Fibroblast of lung (primary cell): ENCODE results near the gene LANCL3. TPM values are rescaled to one million over a fixed set of nuclear protein-coding genes. Genes with fewer than 3 reads are reported as not detected.
A peak's percentile ranks its signal among the peaks of the same experiment; 100 is the strongest.

Source experiments
- DNase-seq, 2 donors: peaks; one replicate each; pipeline versions ENCODE4 v3.0.0 to v3.0.0-alpha.2; 2010; ENCODE audit warnings: low read depth in 2 of 2
- H2AFZ ChIP-seq: 2 replicates; pipeline ENCODE4 v1.5.1; 2012; ENCODE audit warnings: low read length, control low read depth, inconsistent platforms
- H3K27ac ChIP-seq: 2 replicates; pipeline ENCODE4 v1.5.1; 2011; ENCODE audit warnings: low read length, control low read depth; ENCODE audit not compliant: insufficient read depth
- H3K27me3 ChIP-seq: 2 replicates; pipeline ENCODE4 v1.5.1; 2011; ENCODE audit warnings: mild to moderate bottlenecking, low read length; ENCODE audit not compliant: control insufficient read depth, insufficient read depth
- H3K36me3 ChIP-seq: 2 replicates; pipeline ENCODE4 v1.5.1; 2011; ENCODE audit warnings: low read length; ENCODE audit not compliant: control insufficient read depth, insufficient read depth
- H3K4me1 ChIP-seq: 2 replicates; pipeline ENCODE4 v1.5.1; 2011; ENCODE audit warnings: low read length; ENCODE audit not compliant: control insufficient read depth, insufficient read depth; ENCODE audit errors: extremely low read depth
- H3K4me2 ChIP-seq: 2 replicates; pipeline ENCODE4 v1.5.1; 2011; ENCODE audit warnings: low read length, control low read depth; ENCODE audit not compliant: insufficient read depth; ENCODE audit errors: extremely low read depth
- H3K4me3 ChIP-seq, 4 experiments: fragments of 200-600 bp in 1 of 4; sonication (generic) in 1 of 4; replicated peaks in 1 of 4; 2 replicates each; pipeline ENCODE4 v1.5.1; 2011 to 2016; ENCODE audit warnings: low read length in 4 of 4, low read depth in 3 of 4, mild to moderate bottlenecking in 3 of 4, control low read depth in 2 of 4, inconsistent platforms in 1 of 4, mixed read lengths in 1 of 4; ENCODE audit not compliant: insufficient read depth in 1 of 4; ENCODE audit errors: control extremely low read depth in 1 of 4
- H3K79me2 ChIP-seq: 2 replicates; pipeline ENCODE4 v1.5.1; 2012; ENCODE audit warnings: mild to moderate bottlenecking, low read length, inconsistent platforms; ENCODE audit not compliant: control insufficient read depth, insufficient read depth
- H3K9ac ChIP-seq: 2 replicates; pipeline ENCODE4 v1.5.1; 2011; ENCODE audit warnings: mild to moderate bottlenecking, low read length, control low read depth; ENCODE audit not compliant: insufficient read depth
- H3K9me3 ChIP-seq: 2 replicates; pipeline ENCODE4 v1.5.1; 2012; ENCODE audit warnings: low read depth, low read length; ENCODE audit not compliant: control insufficient read depth, insufficient read depth
- H4K20me1 ChIP-seq: 2 replicates; pipeline ENCODE4 v1.5.1; 2011; ENCODE audit warnings: low read length; ENCODE audit not compliant: control insufficient read depth, insufficient read depth; ENCODE audit errors: extremely low read depth
- EZH2 ChIP-seq: IDR thresholded peaks from 2 replicates; pipeline ENCODE4 v1.5.1; 2012; ENCODE audit warnings: low read length, control low read depth, mild to moderate bottlenecking; ENCODE audit errors: missing control alignments
- polyA plus RNA-seq, 2 donors: library from polyadenylated mRNA; depleted of rRNA in 1 of 2; stranded (reverse) in 1 of 2; unstranded in 1 of 2; fragments of >200 nt; gene quantifications; 2 replicates each; pipeline ENCODE4 v1.2.1, GENCODE V29; 2011 to 2012; ENCODE audit warnings: missing spikeins in 1 of 2
- total RNA-seq: library from RNA; depleted of rRNA; stranded (reverse); fragments of >200 nt; gene quantifications from 2 replicates; pipeline ENCODE4 v1.2.1, GENCODE V29; 2014
- TF ChIP-seq, protein P1 (sequence below), 2 donors: IDR thresholded peaks in 1 of 2; conservative IDR thresholded peaks in 1 of 2; 1 replicate in 1 of 2; 2 replicates in 1 of 2; pipeline ENCODE4 v1.5.1; 2011 to 2012; ENCODE audit warnings: low read length in 2 of 2, control low read depth in 1 of 2, inconsistent platforms in 1 of 2, low read depth in 1 of 2, mild to moderate bottlenecking in 1 of 2

The LANCL3 gene
- total and polyA plus RNA-seq, 2 donors (not counting 1 experiment from before 2014, with no cell fraction given): under 0.01 to 0.02 TPM

DNA sequence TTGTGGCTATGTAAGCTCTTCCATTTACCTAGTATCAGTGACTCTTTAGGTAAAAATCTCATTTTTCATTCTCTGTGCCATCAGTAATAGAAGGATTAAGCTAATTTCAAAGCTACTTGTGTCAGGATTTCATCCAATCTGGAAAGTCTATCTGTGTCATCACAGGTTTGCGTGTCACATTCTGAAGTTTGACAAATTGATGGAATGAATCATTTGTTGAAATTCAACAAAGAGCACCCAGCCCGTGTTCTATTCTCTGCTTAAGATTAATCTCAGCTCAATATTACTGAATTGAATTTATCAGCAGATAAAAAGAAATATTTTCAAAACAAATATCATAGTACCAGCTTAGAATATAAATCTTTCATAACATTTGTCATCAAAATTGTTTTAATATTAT, 35.8 kb downstream of the LANCL3 start:
- Histone ChIP-seq H2AFZ (no peak overlapping the region), H3K9me3 (no peaks in the 10 kb centered on the region), H3K79me2 (no peaks in the 10 kb centered on the region), H3K9ac (no peak overlapping the region), H3K27ac (no peak overlapping the region), H3K36me3 (no peaks in the 10 kb centered on the region), H4K20me1 (no peaks in the 10 kb centered on the region), H3K4me3 (no peak overlapping the region), H3K27me3 (no peaks in the 10 kb centered on the region), H3K4me1 (no peaks in the 10 kb centered on the region), H3K4me2 (no peak overlapping the region)
- TF ChIP-seq EZH2: no peak
- TF ChIP-seq, protein P1, sequence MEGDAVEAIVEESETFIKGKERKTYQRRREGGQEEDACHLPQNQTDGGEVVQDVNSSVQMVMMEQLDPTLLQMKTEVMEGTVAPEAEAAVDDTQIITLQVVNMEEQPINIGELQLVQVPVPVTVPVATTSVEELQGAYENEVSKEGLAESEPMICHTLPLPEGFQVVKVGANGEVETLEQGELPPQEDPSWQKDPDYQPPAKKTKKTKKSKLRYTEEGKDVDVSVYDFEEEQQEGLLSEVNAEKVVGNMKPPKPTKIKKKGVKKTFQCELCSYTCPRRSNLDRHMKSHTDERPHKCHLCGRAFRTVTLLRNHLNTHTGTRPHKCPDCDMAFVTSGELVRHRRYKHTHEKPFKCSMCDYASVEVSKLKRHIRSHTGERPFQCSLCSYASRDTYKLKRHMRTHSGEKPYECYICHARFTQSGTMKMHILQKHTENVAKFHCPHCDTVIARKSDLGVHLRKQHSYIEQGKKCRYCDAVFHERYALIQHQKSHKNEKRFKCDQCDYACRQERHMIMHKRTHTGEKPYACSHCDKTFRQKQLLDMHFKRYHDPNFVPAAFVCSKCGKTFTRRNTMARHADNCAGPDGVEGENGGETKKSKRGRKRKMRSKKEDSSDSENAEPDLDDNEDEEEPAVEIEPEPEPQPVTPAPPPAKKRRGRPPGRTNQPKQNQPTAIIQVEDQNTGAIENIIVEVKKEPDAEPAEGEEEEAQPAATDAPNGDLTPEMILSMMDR (conservative IDR thresholded peaks at IDR 0.05 in 1 of 2, IDR thresholded peaks at IDR 0.05 in 1 of 2; ENCODE audit: low read depth in 1 of 2, low read length in 2 of 2): no peak
- peak in 1 of 2 donors; percentile 1 for DNase-seq

DNA sequence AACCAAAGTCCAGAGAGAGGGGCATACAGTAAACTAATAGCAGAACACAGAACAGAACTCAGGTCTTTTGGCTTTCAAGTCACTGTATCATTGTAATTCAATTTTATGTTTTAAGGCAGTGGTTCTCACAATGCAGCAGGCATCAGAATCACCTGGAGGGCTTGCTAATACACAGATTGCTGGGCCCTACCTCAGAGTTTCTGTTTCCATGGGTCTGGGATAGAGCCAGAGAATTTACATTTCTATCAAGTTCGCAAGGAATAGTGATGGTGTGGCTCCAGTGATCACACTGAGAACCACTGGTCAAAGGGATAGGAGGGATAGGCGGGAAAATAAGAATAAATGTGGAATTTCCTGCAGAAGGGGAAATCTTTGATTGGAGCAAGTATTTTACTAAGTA, 36.7 kb downstream of the LANCL3 start:
- Histone ChIP-seq H3K79me2 (no peaks in the 10 kb centered on the region), H3K9me3 (no peaks in the 10 kb centered on the region), H4K20me1 (no peaks in the 10 kb centered on the region), H3K4me1 (no peaks in the 10 kb centered on the region), H3K9ac (no peak overlapping the region), H3K4me2 (no peak overlapping the region), H3K4me3 (no peak overlapping the region), H3K27me3 (no peaks in the 10 kb centered on the region), H3K36me3 (no peaks in the 10 kb centered on the region), H3K27ac (no peak overlapping the region), H2AFZ (no peak overlapping the region)
- TF ChIP-seq EZH2: no peak
- TF ChIP-seq, protein P1 (conservative IDR thresholded peaks at IDR 0.05 in 1 of 2, IDR thresholded peaks at IDR 0.05 in 1 of 2; ENCODE audit: low read depth in 1 of 2, low read length in 2 of 2): no peak
- no peak for DNase-seq

DNA sequence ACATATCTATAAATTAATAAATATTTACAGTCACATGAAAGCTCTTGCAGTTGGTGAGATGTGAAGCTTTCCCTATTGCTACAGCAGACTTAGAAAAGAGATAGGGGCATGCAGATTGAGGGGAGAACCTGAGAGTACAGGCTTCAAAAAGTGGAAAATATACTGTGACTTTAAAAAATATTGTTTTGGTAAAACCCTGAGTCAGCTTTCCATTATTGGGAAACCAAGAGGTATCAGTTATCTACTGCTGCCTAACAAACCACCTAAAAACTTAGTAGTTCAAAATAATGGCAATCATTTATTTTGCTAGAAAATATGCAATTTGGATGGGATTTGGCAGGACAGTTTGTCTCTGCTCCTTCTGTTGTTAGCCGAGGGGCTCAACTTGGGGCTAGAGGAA, 38.3 kb downstream of the LANCL3 start:
- Histone ChIP-seq H3K36me3 (no peaks in the 10 kb centered on the region), H3K27me3 (no peaks in the 10 kb centered on the region), H4K20me1 (no peaks in the 10 kb centered on the region), H3K4me3 (no peak overlapping the region), H2AFZ (no peak overlapping the region), H3K79me2 (no peaks in the 10 kb centered on the region), H3K9me3 (no peaks in the 10 kb centered on the region), H3K9ac (no peak overlapping the region), H3K4me1 (no peaks in the 10 kb centered on the region), H3K27ac (no peak overlapping the region), H3K4me2 (no peak overlapping the region)
- DNase-seq: no peak
- TF ChIP-seq, protein P1 (conservative IDR thresholded peaks at IDR 0.05 in 1 of 2, IDR thresholded peaks at IDR 0.05 in 1 of 2; ENCODE audit: low read depth in 1 of 2, low read length in 2 of 2): no peak
- no peak for TF ChIP-seq EZH2
